K562 (cell line): ENCODE results near the gene WSCD1. TPM values are rescaled to one million over a fixed set of nuclear protein-coding genes. Genes with fewer than 3 reads are reported as not detected.

Experiments used
- ATAC-seq: fragments of 200-7000 bp; cut with Tn5 transposase; 3 replicates; pipeline ENCODE4 v1.9.1; 2020; ENCODE audit warnings: moderate library complexity
- BruUV-seq: library from RNA; stranded (reverse); fragments of 400-500 nt; replicated peaks from 2 replicates; lab custom pipeline; 2021; lab: Mats Ljungman, UMichigan
- CTCF ChIA-PET: fragments of 300-600 bp; formaldehyde crosslinking; extraction: SDS; loops from one replicate; lab custom pipeline; 2021; ENCODE audit warnings: low intra/inter-chr PET ratio; lab: Yijun Ruan, JAX
- POLR2A ChIA-PET: fragments of 300-600, 350-650 bp; sonication (Branson Sonifier 250); formaldehyde crosslinking; extraction: SDS; loops from one replicate; lab custom pipeline; 2021; ENCODE audit warnings: antibody characterized with exemption, inconsistent platforms; lab: Yijun Ruan, JAX
- DNase-seq, 4 experiments: peaks; one replicate each; pipeline versions ENCODE4 v3.0.0 to v3.0.0-alpha.2; 2011 to 2018; ENCODE audit warnings: low spot score in 3 of 4, mixed read lengths in 3 of 4; ENCODE audit errors: extremely low read depth in 1 of 4
- FAIRE-seq: peaks from 2 replicates; lab custom pipeline; 2011; peaks lifted over from hg19 to GRCh38; lab: Jason Lieb, UNC
- H2AFZ ChIP-seq: 2 replicates; pipeline ENCODE4 v1.6.0; 2011; ENCODE audit warnings: low read depth, low read length, control low read depth, inconsistent platforms
- H3K27ac ChIP-seq: fragments of 200-600 bp; 3 replicates; pipeline ENCODE4 v1.8.0; 2011; ENCODE audit warnings: low read depth, mild to moderate bottlenecking, control low read depth, inconsistent platforms, low read length, moderate library complexity, mixed read lengths; ENCODE audit errors: extremely low read depth
- H3K27me3 ChIP-seq, 2 experiments: fragments of 300-600 bp in 1 of 2; 2 replicates in 1 of 2; 3 replicates in 1 of 2; pipeline versions ENCODE4 v1.6.0 to v1.8.0; 2011; ENCODE audit warnings: inconsistent platforms in 2 of 2, low read length in 2 of 2, mild to moderate bottlenecking in 1 of 2, mixed read lengths in 1 of 2, moderate library complexity in 1 of 2; ENCODE audit not compliant: control insufficient read depth in 2 of 2, insufficient read depth in 2 of 2
- H3K36me3 ChIP-seq: fragments of 300-600 bp; 3 replicates; pipeline ENCODE4 v1.8.0; 2011; ENCODE audit warnings: mild to moderate bottlenecking, low read length, inconsistent platforms; ENCODE audit not compliant: control insufficient read depth, insufficient read depth
- H3K4me1 ChIP-seq, 2 experiments: fragments of 200-600 bp in 1 of 2; replicated peaks in 1 of 2; 2 replicates in 1 of 2; 3 replicates in 1 of 2; pipeline versions ENCODE4 v1.5.1 to v1.8.0; 2011; ENCODE audit warnings: inconsistent platforms in 2 of 2, low read length in 2 of 2, mild to moderate bottlenecking in 1 of 2, mixed read lengths in 1 of 2, moderate library complexity in 1 of 2; ENCODE audit not compliant: control insufficient read depth in 2 of 2, insufficient read depth in 2 of 2
- H3K4me2 ChIP-seq: 2 replicates; pipeline ENCODE4 v1.6.1; 2011; ENCODE audit warnings: low read length, control low read depth, inconsistent platforms, mixed read lengths; ENCODE audit not compliant: insufficient read depth
- H3K4me3 ChIP-seq: fragments of 200-600 bp; sonication (generic), shearing (Covaris generic); 2 replicates; pipeline ENCODE4 v1.5.1; 2016; ENCODE audit warnings: control low read depth, inconsistent platforms
- H3K79me2 ChIP-seq: fragments of 200-600 bp; 3 replicates; pipeline ENCODE4 v1.8.0; 2011; ENCODE audit warnings: low read length, inconsistent platforms; ENCODE audit not compliant: control insufficient read depth, insufficient read depth
- H3K9ac ChIP-seq, 2 experiments: 2 replicates each; pipeline versions ENCODE4 v1.6.0 to v1.6.1; 2011; ENCODE audit warnings: low read depth in 2 of 2, low read length in 2 of 2, control low read depth in 1 of 2, inconsistent platforms in 1 of 2, mild to moderate bottlenecking in 1 of 2, mixed read lengths in 1 of 2; ENCODE audit not compliant: insufficient read depth in 1 of 2
- H3K9me1 ChIP-seq: one replicate; pipeline ENCODE4 v1.6.0; 2011; ENCODE audit warnings: inconsistent platforms, mild to moderate bottlenecking, low read length, moderate library complexity; ENCODE audit not compliant: control insufficient read depth, insufficient read depth
- H3K9me3 ChIP-seq: replicated peaks from 2 replicates; pipeline ENCODE4 v1.5.1; 2011; ENCODE audit warnings: low read depth, low read length, inconsistent platforms; ENCODE audit not compliant: control insufficient read depth, insufficient read depth
- H4K20me1 ChIP-seq: replicated peaks from 2 replicates; pipeline ENCODE4 v1.6.1; 2011; ENCODE audit warnings: low read length, inconsistent platforms, mixed read lengths; ENCODE audit not compliant: control insufficient read depth, insufficient read depth
- HMGN3 ChIP-seq: IDR thresholded peaks from 2 replicates; pipeline ENCODE4 v1.6.1; 2011; ENCODE audit warnings: borderline replicate concordance, low read depth, mild to moderate bottlenecking, mixed read lengths, low read length; ENCODE audit not compliant: insufficient read length; ENCODE audit errors: extremely low read depth
- MCM2 ChIP-seq: fragments of 450-650 bp; IDR thresholded peaks from 2 replicates; pipeline ENCODE4 v1.6.1; 2017; ENCODE audit warnings: low read depth, mild to moderate bottlenecking
- MTA1 ChIP-seq: fragments of 450-650 bp; IDR thresholded peaks from 2 replicates; pipeline ENCODE4 v1.6.1; 2017; ENCODE audit warnings: borderline replicate concordance
- TBP ChIP-seq: optimal IDR thresholded peaks from 2 replicates; pipeline ENCODE3; 2011; ENCODE audit warnings: low read depth, low read length, improper control_type of control experiment
- WGBS: fragments of 100-300 bp; shearing (Covaris generic); methylation state at CpG from one replicate; pipeline ENCODE4 v1.1.6; 2016; ENCODE audit warnings: low coverage, mixed read lengths; ENCODE audit not compliant: insufficient coverage; ENCODE audit errors: missing lambda C conversion rate; 5-methylcytosine and 5-hydroxymethylcytosine counted together
- in situ Hi-C: fragments of 300-500 bp; cut with MboI; formaldehyde crosslinking; loops from 4 replicates; pipeline ENCODE4 v1.15.0; 2018; ENCODE audit warnings: inconsistent platforms, mixed read lengths
- intact Hi-C: fragments of 100-400 bp; cut with micrococcal nuclease; formaldehyde crosslinking; loops from 2 replicates; pipeline ENCODE4 v1.14.2; 2022
- polyA plus RNA-seq, 8 experiments: library from polyadenylated mRNA; depleted of rRNA in 4 of 8; stranded (reverse) in 5 of 8; unstranded in 3 of 8; fragments of >200 nt; fragmentation: Nextera tagmentation in 2 of 8; fragmentation: Illumina TruSeq in 1 of 8; extraction: Ambion mirVana in 2 of 8; extraction: Trizol in 1 of 8; gene quantifications; 2 replicates each; pipeline versions ENCODE4 v1.2.1 to v1.2.3, GENCODE V29; 2011 to 2014; ENCODE audit warnings: inconsistent platforms in 1 of 8, missing spikeins in 1 of 8
- total RNA-seq, 7 experiments: library from RNA; depleted of rRNA in 6 of 7; stranded (reverse); fragments of >200 nt in 6 of 7; fragmentation: Illumina TruSeq in 2 of 7; extraction: Trizol in 2 of 7; gene quantifications; 2 replicates each; pipeline versions ENCODE4 v1.2.1 to v1.2.3, GENCODE V29; 2011 to 2021; ENCODE audit warnings: low replicate concordance in 1 of 7
- TF ChIP-seq, protein P1 (sequence below): fragments of 250-450 bp; sonication (Bioruptor Pico); IDR thresholded peaks from 2 replicates; pipeline ENCODE4 v1.9.0; 2021; ENCODE audit warnings: mild to moderate bottlenecking, inconsistent platforms
- TF ChIP-seq, protein P2 (sequence below): fragments of 450-650 bp; formaldehyde crosslinking; IDR thresholded peaks from 2 replicates; pipeline ENCODE4 v1.4.0; 2020; ENCODE audit warnings: mild to moderate bottlenecking, moderate library complexity

Gene WSCD1
- total and polyA plus RNA-seq, 9 of the 15 experiments (the other 6 are each of a cell fraction or from before 2014, with no cell fraction given), result not detected

DNA sequence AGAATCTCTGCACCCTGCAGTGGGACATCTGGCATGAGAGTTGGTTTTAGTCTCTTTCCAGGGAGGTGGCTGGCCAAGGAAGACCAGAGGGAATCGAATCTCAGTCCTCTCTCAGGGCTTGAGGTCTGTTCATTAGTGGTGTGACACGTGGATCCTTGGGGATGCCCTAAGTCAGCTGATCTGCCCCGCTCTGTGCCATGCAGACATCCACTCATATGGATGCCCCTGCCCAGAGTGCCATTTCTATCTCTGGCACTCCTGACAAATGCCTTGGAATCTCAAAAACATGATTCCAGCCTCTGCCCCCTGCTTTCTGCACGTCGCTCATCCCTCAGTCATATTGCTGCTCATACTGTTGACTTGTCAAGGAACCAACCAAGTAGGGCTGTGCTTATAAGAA, 38.8 kb downstream of the WSCD1 start:
- 10% methylated on average over 4 of the region's 5 CpGs for WGBS
- BruUV-seq, result no TSS peak
- Histone ChIP-seq H3K79me2 (no peaks in the 10 kb centered on the region), H2AFZ (no peak overlapping the region), H3K9me3 (no peaks in the 10 kb centered on the region), H3K4me2 (no peak overlapping the region), H4K20me1 (no peaks in the 10 kb centered on the region), H3K4me1 (no peaks in the 10 kb centered on the region), H3K9me1 (no peaks in the 10 kb centered on the region), H3K9ac (no peak overlapping the region), H3K4me3 (no peak overlapping the region), H3K27ac (no peak overlapping the region), H3K27me3 (no peaks in the 10 kb centered on the region), H3K36me3 (no peaks in the 10 kb centered on the region)
- ATAC-seq (no peak), FAIRE-seq (no peak), DNase-seq (no peak)
- TF ChIP-seq, protein P1, sequence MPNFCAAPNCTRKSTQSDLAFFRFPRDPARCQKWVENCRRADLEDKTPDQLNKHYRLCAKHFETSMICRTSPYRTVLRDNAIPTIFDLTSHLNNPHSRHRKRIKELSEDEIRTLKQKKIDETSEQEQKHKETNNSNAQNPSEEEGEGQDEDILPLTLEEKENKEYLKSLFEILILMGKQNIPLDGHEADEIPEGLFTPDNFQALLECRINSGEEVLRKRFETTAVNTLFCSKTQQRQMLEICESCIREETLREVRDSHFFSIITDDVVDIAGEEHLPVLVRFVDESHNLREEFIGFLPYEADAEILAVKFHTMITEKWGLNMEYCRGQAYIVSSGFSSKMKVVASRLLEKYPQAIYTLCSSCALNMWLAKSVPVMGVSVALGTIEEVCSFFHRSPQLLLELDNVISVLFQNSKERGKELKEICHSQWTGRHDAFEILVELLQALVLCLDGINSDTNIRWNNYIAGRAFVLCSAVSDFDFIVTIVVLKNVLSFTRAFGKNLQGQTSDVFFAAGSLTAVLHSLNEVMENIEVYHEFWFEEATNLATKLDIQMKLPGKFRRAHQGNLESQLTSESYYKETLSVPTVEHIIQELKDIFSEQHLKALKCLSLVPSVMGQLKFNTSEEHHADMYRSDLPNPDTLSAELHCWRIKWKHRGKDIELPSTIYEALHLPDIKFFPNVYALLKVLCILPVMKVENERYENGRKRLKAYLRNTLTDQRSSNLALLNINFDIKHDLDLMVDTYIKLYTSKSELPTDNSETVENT, result no peak
- TF ChIP-seq MTA1 (no peak), MCM2 (no peak), HMGN3 (no peak), TBP (no peak)
- TF ChIP-seq, protein P2, sequence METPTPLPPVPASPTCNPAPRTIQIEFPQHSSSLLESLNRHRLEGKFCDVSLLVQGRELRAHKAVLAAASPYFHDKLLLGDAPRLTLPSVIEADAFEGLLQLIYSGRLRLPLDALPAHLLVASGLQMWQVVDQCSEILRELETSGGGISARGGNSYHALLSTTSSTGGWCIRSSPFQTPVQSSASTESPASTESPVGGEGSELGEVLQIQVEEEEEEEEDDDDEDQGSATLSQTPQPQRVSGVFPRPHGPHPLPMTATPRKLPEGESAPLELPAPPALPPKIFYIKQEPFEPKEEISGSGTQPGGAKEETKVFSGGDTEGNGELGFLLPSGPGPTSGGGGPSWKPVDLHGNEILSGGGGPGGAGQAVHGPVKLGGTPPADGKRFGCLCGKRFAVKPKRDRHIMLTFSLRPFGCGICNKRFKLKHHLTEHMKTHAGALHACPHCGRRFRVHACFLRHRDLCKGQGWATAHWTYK (CRISPR knock-in tag), result no peak
- in situ Hi-C loops, result no loop called here
- POLR2A ChIA-PET, result no interaction called here
- CTCF ChIA-PET, result no interaction called here
- intact Hi-C loops, result no loop called here
